22Rv1 (cell line): Measurements from ENCODE around the gene MT1E.

Source experiments
- H3K27ac ChIP-seq: fragments of 450-650 bp; 2 replicates; pipeline ENCODE4 v1.5.1; 2017
- CTCF ChIP-seq: fragments of 450-650 bp; IDR thresholded peaks from 2 replicates; pipeline ENCODE4 v1.5.1; 2017; ENCODE audit warnings: mild to moderate bottlenecking
- ZFX ChIP-seq: fragments of 450-650 bp; IDR thresholded peaks from 2 replicates; pipeline ENCODE4 v1.6.1; 2017; ENCODE audit warnings: antibody characterized with exemption, borderline replicate concordance

MT1E gene

GRCh38 chr16:56629531-56629930, 4.0 kb downstream of the MT1E start:
- H3K27ac ChIP-seq: no peak overlapping the region
- no peak for TF ChIP-seq CTCF
- no peak for TF ChIP-seq ZFX

- no peak overlapping the region for H3K27ac ChIP-seq
- TF ChIP-seq ZFX: no peak
Measured at GRCh38 chr16:56630134-56630533, 4.6 kb downstream of the MT1E start.

- TF ChIP-seq CTCF (no peak), ZFX (no peak)
- H3K27ac ChIP-seq: no peak overlapping the region
Measured at GRCh38 chr16:56631197-56631596, 5.6 kb downstream of the MT1E start.

- no peak overlapping the region for H3K27ac ChIP-seq
- TF ChIP-seq CTCF (no peak), ZFX (no peak)
Measured at GRCh38 chr16:56631832-56632155, 6.2 kb downstream of the MT1E start.

DNA sequence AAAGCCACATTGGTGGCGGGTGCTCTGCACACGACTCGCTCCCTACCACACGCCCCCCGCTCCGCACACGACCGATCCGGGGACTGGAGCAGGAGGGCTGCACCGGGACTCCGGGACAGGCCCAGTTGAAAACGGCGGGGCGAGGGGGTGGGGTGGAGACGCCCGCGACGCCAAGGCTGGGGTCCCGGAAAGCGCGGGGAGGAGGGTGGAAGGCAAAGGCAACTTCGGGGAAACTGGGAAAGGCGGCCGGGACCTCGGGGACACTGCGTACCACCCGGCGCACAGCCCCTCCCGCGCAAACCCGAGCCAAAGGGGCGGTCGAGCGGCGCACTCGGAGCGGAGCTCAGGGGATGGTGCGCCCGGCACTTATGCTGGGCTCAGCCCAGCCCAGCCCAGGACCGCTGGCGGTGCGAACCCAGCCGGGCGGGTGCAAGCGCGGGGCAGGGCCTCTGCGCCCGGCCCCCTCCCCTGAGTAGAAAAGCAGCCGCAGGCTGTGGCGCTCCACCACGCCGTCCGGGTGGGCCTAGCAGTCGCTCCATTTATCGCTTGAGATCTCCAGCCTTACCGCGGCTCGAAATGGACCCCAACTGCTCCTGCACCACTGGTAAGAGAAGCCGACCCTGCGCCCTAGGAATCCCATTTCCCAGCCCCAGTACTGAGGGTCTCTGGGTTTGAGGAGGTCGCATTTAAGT, 6.7 kb downstream of the MT1E start, which contains the start of gene MT1M:
Gene MT1M, plus strand, starts transcription at position 504 of the 692 bp plus-strand sequence. Its CDS starts 73 bp downstream, at position 577.
- no peak within 1 kb of the TSS for H3K27ac ChIP-seq
- no peak for TF ChIP-seq CTCF
- no peak for TF ChIP-seq ZFX

DNA sequence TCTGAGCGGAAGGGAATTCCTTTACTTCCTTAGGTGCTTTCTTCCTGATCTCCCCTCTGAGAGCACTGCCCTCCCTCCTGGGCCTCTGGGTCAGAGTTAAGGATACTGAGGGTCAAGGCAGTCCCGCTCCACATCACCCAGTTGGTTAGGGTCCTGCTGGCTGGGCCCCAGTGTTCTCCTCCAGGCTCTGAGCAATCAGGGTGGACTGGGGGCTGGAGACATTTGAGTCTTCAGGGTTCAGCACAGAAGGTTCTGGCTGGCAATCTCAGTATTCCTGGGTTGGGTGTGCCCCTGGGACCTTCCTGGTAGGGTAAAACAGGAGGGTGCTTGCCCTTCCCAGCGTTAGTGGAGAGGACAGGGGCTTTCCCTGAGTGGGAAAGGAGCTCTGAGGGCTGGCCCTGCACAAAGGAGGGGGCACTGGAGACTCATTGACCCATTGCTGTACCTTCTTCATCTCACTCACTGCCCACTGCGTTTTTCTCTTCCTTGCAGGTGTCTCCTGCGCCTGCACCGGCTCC, 7.3 kb downstream of the MT1E start:
- TF ChIP-seq CTCF: no peak
- TF ChIP-seq ZFX: no peak
- H3K27ac ChIP-seq: no peak overlapping the region

DNA sequence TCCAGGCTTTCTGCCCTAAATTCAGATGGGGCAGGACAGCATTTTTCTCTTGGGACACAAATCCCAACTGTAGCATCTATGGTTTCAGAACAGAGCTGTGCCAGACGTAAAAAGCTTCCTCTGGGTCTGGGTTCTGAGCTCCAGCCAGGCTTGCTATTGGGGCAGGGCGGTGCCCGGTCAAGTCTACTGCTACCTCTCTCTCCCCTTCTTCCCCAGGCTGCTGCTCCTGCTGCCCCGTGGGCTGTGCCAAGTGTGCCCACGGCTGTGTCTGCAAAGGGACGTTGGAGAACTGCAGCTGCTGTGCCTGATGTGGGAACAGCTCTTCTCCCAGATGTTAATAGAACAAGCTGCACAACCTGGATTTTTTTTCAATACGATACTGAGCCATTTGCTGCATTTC, 8.0 kb downstream of the MT1E start:
- no peak for TF ChIP-seq ZFX
- no peak for TF ChIP-seq CTCF
- H3K27ac ChIP-seq: no peak overlapping the region
